Measurements from ENCODE around the gene UAP1.
"Not testable (repeated sequence)": the region's sequence is repeated elsewhere in the genome, so short reads cannot be mapped to it uniquely, and the experiment has no call there.

UAP1 gene

DNA sequence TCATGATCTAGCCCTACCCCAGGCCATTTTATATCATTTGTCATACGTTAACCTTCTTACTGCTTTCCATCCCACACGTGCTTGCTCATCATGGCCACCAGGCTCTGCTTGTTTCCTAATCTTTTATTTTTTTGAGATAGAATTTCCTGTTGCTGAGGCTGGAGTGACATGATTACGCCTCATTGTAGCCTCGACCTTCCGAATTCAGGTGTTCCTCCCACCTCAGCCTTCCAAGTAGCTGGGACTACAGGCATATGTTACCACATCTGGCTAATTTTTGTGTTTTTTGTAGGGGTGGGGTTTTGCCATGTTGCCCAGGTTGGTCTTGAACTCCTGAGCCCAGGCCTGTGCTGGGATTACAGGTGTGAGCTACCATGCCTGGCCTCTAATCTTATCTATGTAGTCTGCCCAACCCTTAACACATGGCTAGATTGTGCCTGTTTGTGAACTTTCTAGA is 3.3 kb downstream of the UAP1 start:
- DNase-seq (ENCODE audit: low read depth in 2 of 2): no peak

DNA sequence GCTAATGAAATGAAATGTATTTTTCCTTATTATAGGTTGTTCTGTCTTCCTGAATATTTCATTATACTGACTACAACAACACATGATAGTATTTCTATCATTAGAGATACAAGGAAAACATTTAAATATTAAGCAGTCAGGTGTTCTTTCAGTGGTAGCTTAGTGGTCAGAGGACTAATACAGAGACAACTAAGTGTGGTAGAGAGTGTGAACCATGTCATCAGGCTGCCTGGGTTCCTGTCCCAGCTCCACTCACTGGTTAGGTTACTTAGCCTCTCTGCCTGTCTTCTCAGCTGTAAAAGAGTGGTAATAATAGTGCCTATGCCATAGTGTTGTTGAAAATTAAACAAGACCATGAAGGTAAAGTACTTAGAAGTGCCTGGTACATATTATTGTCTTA is 3.9 kb downstream of the UAP1 start:
- no peak for DNase-seq (ENCODE audit: low read depth in 2 of 2)

GRCh38 chr1:162566870-162567269 is 5.3 kb downstream of the UAP1 start:
- no peak for DNase-seq (ENCODE audit: low read depth in 2 of 2)

DNA sequence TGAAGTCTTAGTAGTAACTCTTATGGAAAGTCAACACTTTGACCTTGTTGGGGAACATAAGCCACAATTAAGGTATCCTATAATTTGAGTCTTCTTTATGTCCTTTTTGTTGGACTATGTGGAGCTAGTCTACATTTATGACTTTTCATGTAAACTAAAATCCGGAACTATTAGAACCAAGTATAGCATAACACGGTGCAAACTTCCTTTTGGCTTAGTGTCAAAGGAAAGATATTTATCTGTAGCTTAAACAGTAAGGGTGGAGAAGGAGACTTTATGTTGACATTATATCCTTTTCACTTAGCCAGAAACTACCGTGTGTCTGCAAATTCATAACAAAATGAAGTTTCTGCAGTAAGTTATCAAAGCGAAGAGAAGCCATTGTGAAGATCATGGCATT is 7.3 kb downstream of the UAP1 start:
- DNase-seq (ENCODE audit: low read depth in 2 of 2): no peak

- DNase-seq (ENCODE audit: low read depth in 2 of 2): no peak
These were observed 9.2 kb downstream of the UAP1 start for GRCh38 chr1:162570718-162571117.

DNA sequence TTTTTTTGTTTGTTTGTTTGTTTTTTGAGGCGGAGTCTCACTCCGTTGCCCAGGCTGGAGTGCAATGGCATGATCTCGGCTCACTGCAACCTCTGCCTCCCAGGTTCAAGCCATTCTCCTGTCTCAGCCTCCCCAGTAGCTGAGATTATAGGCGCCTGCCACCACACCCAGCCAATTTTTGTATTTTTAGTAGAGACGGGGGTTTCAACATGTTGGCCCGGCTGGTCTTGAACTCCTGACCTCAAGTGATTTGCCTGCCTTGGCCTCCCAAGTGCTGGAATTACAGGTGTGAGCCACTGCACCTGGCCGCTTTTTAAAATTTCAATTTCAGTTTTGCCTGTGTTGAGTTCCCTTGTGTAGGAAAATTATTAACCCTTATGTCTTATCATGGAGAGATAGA is 9.6 kb downstream of the UAP1 start:
- not testable (repeated sequence) for DNase-seq (ENCODE audit: low read depth in 2 of 2)

- DNase-seq (ENCODE audit: low read depth in 2 of 2): no peak
These were observed 10.2 kb downstream of the UAP1 start for GRCh38 chr1:162571696-162572095.

DNA sequence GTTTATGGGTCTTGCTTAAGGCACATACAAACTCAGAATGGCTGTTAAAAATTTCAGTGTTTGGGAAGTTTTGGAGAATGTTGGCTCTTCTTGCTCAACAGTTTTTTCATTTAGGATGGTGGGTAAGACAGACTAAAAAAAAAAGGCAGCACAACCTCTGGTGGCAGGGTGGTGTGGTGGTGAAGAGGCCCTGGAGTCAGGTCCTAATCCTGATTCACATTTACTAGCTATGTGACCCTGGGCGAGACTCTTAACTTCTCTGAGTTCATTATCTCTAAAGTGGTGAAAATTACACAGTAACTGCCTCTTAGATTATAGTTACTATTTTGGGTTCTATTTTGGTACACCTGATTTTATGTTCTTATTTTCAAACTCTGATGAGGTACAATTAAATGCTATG is 11.6 kb downstream of the UAP1 start:
- DNase-seq (ENCODE audit: low read depth in 2 of 2): no peak

- DNase-seq (ENCODE audit: low read depth in 2 of 2): no peak
These were observed 16.7 kb downstream of the UAP1 start for GRCh38 chr1:162578071-162578700.

DNA sequence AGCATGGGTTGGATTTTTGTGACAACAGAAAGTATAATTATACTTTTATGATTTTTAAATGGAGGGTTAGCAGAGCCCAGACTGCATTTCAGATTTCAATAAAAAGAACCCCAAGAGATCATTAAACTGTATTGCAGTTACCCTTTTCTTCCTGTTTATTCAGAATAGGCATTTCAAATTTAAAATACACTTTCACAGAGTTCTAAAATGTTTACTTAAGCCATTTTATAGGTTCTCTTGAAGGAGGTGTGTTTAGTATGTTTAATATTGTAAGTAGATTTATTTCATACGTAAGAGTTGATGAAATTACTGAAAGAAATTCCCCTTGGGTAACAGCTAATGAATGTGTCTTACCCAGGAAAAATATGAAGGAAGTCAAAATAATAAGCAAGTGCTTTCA is 17.4 kb downstream of the UAP1 start:
- no peak for DNase-seq (ENCODE audit: low read depth in 2 of 2)

GRCh38 chr1:162580308-162580707 is 18.8 kb downstream of the UAP1 start:
- DNase-seq (ENCODE audit: low read depth in 2 of 2): no peak

GRCh38 chr1:162582901-162583300 is 21.4 kb downstream of the UAP1 start:
- DNase-seq (ENCODE audit: low read depth in 2 of 2): not testable (repeated sequence)

- DNase-seq (ENCODE audit: low read depth in 2 of 2): not testable (repeated sequence)
These were observed 23.6 kb downstream of the UAP1 start for GRCh38 chr1:162585101-162585500.

GRCh38 chr1:162587347-162587746 is 25.8 kb downstream of the UAP1 start:
- no peak for DNase-seq (ENCODE audit: low read depth in 2 of 2)

DNA sequence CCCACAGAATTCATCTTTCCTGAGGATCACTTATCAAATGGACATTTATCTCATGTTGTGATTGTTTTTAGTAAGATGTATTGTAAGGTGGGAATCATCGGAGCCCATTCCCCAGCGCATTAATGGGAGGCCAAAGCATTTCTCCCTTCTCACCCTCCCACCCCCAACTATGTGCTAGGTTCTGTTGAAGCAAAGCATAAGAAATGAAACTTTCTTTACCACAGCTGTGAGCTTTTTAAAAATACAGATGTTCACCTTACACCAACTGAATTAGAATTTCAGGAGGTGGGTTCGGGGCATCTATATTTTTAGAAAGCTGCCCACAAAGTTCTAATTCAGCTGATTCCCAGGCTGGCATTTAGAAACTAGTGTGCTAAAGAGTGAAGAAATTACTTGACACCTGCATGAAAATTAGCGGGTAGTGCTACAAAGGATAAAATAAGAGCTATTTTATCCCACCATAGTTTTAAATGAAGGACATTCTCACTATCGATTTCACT is 26.3 kb downstream of the UAP1 start:
- no peak for DNase-seq (ENCODE audit: low read depth in 2 of 2)

GRCh38 chr1:162590101-162590500 is 28.6 kb downstream of the UAP1 start:
- DNase-seq (ENCODE audit: low read depth in 2 of 2): no peak

DNA sequence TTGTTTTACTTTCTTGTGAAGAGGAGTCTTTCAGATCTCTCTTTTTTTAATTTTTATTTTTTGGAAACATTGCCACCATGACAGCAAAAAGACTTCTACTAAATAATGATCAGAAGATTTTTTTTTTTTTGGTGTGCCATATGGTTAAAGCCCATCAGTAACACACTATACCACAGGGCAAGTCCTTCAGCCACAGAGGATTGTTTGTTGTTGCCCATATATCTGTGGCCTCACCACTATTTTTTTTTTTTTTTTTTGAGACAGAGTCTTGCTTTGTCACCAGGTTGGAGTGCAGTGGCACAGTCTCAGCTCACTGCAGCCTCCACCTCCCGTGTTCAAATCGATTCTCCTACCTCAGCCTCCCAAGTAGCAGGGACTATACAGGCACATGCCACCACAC is 29.2 kb downstream of the UAP1 start:
- DNase-seq (ENCODE audit: low read depth in 2 of 2): no peak

DNA sequence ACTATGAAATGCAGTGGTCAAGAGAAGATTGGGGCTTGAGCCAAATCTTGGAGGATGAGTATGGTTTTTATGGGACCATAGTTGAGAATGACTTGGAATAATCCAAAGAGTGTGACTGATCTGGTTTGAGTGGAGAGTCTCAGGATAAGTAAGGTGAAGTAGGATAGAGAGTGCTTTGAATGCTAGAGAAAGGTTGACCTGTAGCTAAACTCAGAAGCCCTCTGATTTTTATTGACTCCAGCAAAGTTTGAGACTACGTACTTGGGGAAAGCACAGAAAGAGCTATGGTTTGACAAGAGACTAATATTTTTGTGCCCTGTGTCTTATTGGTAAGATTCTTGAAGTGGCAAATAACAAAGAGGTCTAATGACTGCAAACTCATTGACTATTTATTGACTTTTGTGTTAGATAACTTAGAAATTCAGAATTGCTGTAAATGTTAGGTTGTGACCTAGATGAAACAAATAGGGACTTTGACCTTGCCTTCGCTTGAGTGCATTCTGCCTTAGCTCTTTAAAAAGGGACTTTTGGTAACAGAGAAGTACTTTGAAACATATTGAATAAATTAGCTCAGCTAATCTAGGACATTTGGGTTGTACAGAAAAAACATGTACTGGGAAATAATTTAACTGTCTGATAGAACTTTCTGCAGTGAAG is 35.1 kb downstream of the UAP1 start:
- no peak for DNase-seq (ENCODE audit: low read depth in 2 of 2)

DNA sequence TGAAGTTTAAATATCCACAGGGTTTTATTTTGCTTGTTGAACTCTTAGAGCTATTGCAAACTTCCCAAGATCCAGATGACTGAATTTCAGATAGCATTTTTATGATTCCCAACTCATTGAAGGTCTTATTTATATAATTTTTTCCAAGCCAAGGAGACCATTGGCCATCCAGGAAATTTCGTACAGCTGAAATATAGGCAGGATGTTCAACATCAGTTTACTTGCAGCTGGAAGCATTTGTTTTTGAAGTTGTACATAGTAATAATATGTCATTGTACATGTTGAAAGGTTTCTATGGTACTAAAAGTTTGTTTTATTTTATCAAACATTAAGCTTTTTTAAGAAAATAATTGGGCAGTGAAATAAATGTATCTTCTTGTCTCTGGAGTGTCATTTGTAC is 37.9 kb downstream of the UAP1 start:
- no peak for DNase-seq (ENCODE audit: low read depth in 2 of 2)

DNA sequence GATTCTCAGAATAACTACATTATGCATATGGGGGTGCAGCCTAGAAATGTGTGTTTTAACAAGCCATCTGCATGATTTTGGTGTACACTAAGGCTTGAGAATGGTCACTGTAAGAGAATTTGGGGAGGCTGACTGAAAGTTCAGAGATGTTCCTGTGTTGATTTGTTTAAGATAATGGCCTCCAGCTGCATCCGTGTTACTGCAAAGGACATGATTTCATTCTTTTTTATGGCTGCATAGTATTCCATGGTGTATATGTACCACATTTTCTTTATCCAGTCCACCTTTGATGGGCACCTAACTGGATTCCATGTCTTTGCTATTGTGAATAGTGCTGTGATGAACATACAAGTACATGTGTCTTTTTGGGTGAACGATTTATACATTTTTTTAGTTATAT is 41.6 kb downstream of the UAP1 start:
- DNase-seq (ENCODE audit: low read depth in 2 of 2): not testable (repeated sequence)

- DNase-seq (ENCODE audit: low read depth in 2 of 2): no peak
These were observed 43.9 kb downstream of the UAP1 start for GRCh38 chr1:162605225-162605927.

DNA sequence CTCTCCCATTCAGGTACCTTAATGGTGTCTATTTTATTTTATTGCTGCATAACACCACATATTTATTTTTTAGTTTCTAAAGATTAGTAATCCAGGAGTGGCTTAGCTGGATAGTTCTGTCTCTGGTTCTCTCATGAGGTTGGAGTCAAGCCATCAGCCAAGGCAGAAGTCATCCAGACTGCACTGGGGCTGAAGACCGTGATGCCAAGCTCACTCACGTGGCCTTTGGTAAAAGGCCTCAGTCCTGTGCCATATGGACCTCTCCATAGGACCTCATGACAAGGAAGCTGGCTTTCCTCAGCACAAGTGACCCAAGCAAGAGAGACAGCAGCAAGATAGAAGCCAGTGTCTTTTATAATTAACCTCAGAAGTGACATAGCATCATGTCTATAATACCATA is 47.8 kb downstream of the UAP1 start:
- no peak for DNase-seq (ENCODE audit: low read depth in 2 of 2)
